Keratinocyte (primary cell): Measurements from ENCODE around the gene OTUD4.

ENCODE experiments used
- EZH2 ChIP-seq: IDR thresholded peaks from one replicate; pipeline ENCODE4 v1.6.1; 2012; ENCODE audit warnings: inconsistent platforms, mild to moderate bottlenecking, low read length, moderate library complexity
- TF ChIP-seq, protein P1 (sequence below), 3 experiments: IDR thresholded peaks in 1 of 3; conservative IDR thresholded peaks in 1 of 3; optimal IDR thresholded peaks in 1 of 3; 2 replicates in 2 of 3; 3 replicates in 1 of 3; pipeline versions ENCODE3 to v1.5.1; 2011; ENCODE audit warnings: low read length in 3 of 3, mild to moderate bottlenecking in 3 of 3, moderate library complexity in 2 of 3, control low read depth in 1 of 3, inconsistent platforms in 1 of 3; ENCODE audit not compliant: insufficient read depth in 2 of 3; ENCODE audit errors: extremely low read depth in 1 of 3

GRCh38 chr4:145156986-145157385, 23.4 kb downstream of the OTUD4 start:
- TF ChIP-seq, protein P1, sequence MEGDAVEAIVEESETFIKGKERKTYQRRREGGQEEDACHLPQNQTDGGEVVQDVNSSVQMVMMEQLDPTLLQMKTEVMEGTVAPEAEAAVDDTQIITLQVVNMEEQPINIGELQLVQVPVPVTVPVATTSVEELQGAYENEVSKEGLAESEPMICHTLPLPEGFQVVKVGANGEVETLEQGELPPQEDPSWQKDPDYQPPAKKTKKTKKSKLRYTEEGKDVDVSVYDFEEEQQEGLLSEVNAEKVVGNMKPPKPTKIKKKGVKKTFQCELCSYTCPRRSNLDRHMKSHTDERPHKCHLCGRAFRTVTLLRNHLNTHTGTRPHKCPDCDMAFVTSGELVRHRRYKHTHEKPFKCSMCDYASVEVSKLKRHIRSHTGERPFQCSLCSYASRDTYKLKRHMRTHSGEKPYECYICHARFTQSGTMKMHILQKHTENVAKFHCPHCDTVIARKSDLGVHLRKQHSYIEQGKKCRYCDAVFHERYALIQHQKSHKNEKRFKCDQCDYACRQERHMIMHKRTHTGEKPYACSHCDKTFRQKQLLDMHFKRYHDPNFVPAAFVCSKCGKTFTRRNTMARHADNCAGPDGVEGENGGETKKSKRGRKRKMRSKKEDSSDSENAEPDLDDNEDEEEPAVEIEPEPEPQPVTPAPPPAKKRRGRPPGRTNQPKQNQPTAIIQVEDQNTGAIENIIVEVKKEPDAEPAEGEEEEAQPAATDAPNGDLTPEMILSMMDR (optimal IDR thresholded peaks at IDR 0.05 in 1 of 3, IDR thresholded peaks at IDR 0.05 in 1 of 3, conservative IDR thresholded peaks at IDR 0.05 in 1 of 3; ENCODE audit: extremely low read depth in 1 of 3, insufficient read depth in 2 of 3, low read length in 3 of 3), result no peak
- TF ChIP-seq EZH2, result no peak
